Measurements from ENCODE around the gene SHISA9. TPM values are rescaled to one million over a fixed set of nuclear protein-coding genes. Genes with fewer than 3 reads are reported as not detected.

Gene SHISA9
- total RNA-seq, 4 donors from 2014 or later: not detected

- TF ChIP-seq POLR2A (IDR thresholded peaks at IDR 0.05): no peak
- TF ChIP-seq CTCF (IDR thresholded peaks at IDR 0.05 in 4 of 5, conservative IDR thresholded peaks at IDR 0.05 in 1 of 5): no peak
- Histone ChIP-seq H3K27me3 (no peaks in the 10 kb centered on the region), H3K36me3 (no peaks in the 10 kb centered on the region), H3K9me3 (no peaks in the 10 kb centered on the region), H3K4me1 (no peaks in the 10 kb centered on the region), H3K27ac (no peak overlapping the region), H3K4me3 (no peak overlapping the region)
- DNase-seq: no peak
- intact Hi-C loops (cut with DNase I; ENCODE audit: low total_unique reads) (no loop called here), in situ Hi-C loops (cut with MboI; ENCODE audit: low sequenced_read_pairs in 4 of 4) (no loop called here)
- no peak for ATAC-seq
These were observed 34.3 kb upstream of the SHISA9 start for GRCh38 chr16:12866981-12867551.

- ATAC-seq: no peak
- no peak for DNase-seq
- no peak overlapping the region for H3K4me3 ChIP-seq
- no peak for TF ChIP-seq POLR2A (IDR thresholded peaks at IDR 0.05)
- TF ChIP-seq CTCF (IDR thresholded peaks at IDR 0.05 in 4 of 5, conservative IDR thresholded peaks at IDR 0.05 in 1 of 5): no peak
- no peak overlapping the region for H3K27ac ChIP-seq
- H3K27me3 ChIP-seq: no peaks in the 10 kb centered on the region
- no peaks in the 10 kb centered on the region for H3K36me3 ChIP-seq
- in situ Hi-C loops (cut with MboI; ENCODE audit: low sequenced_read_pairs in 4 of 4): no loop called here
- H3K9me3 ChIP-seq: no peaks in the 10 kb centered on the region
- intact Hi-C loops (cut with DNase I; ENCODE audit: low total_unique reads): no loop called here
- no peaks in the 10 kb centered on the region for H3K4me1 ChIP-seq
These were observed 33.2 kb upstream of the SHISA9 start for GRCh38 chr16:12868169-12868568.

GRCh38 chr16:12868788-12869187, 32.6 kb upstream of the SHISA9 start:
- DNase-seq: no peak
- Histone ChIP-seq H3K36me3 (no peaks in the 10 kb centered on the region), H3K27ac (no peak overlapping the region), H3K4me3 (no peak overlapping the region), H3K4me1 (no peaks in the 10 kb centered on the region), H3K9me3 (no peaks in the 10 kb centered on the region), H3K27me3 (no peaks in the 10 kb centered on the region)
- no peak for ATAC-seq
- intact Hi-C loops (cut with DNase I; ENCODE audit: low total_unique reads) (no loop called here), in situ Hi-C loops (cut with MboI; ENCODE audit: low sequenced_read_pairs in 4 of 4) (no loop called here)
- TF ChIP-seq POLR2A (IDR thresholded peaks at IDR 0.05): no peak
- no peak for TF ChIP-seq CTCF (IDR thresholded peaks at IDR 0.05 in 4 of 5, conservative IDR thresholded peaks at IDR 0.05 in 1 of 5)

- intact Hi-C loops (cut with DNase I; ENCODE audit: low total_unique reads): no loop called here
- in situ Hi-C loops (cut with MboI; ENCODE audit: low sequenced_read_pairs in 4 of 4): no loop called here
- H3K9me3 ChIP-seq: no peaks in the 10 kb centered on the region
- no peaks in the 10 kb centered on the region for H3K27me3 ChIP-seq
- no peak overlapping the region for H3K27ac ChIP-seq
- TF ChIP-seq POLR2A (IDR thresholded peaks at IDR 0.05): no peak
- TF ChIP-seq CTCF (IDR thresholded peaks at IDR 0.05 in 4 of 5, conservative IDR thresholded peaks at IDR 0.05 in 1 of 5): no peak
- ATAC-seq (no peak), DNase-seq (no peak)
- H3K36me3 ChIP-seq: no peaks in the 10 kb centered on the region
- H3K4me3 ChIP-seq: no peak overlapping the region
- no peaks in the 10 kb centered on the region for H3K4me1 ChIP-seq
These were observed 31.5 kb upstream of the SHISA9 start for GRCh38 chr16:12869698-12870427.
